GM10266 (cell line): ENCODE data around the gene SNCAIP.

ENCODE experiments used
- DNase-seq: peaks from one replicate; pipeline ENCODE4 v3.0.0; 2012; ENCODE audit errors: extremely low spot score
- CTCF ChIP-seq: IDR thresholded peaks from 2 replicates; pipeline ENCODE4 v1.5.1; 2012; ENCODE audit warnings: mild to moderate bottlenecking, low read depth; ENCODE audit not compliant: control insufficient read depth, insufficient read depth; ENCODE audit errors: missing control alignments

Gene SNCAIP

GRCh38 chr5:122435761-122436160, 123.7 kb downstream of the SNCAIP start:
- TF ChIP-seq CTCF, result no peak
- DNase-seq, result no peak

- DNase-seq, result no peak
Observed at GRCh38 chr5:122436615-122437014, 124.6 kb downstream of the SNCAIP start.

GRCh38 chr5:122439645-122440044, 127.6 kb downstream of the SNCAIP start:
- no peak for DNase-seq
- TF ChIP-seq CTCF, result no peak

More at GRCh38 chr5:122436615-122437014, 124.6 kb downstream of the SNCAIP start:
- TF ChIP-seq CTCF, result no peak

GRCh38 chr5:122442938-122443337, 130.9 kb downstream of the SNCAIP start:
- TF ChIP-seq CTCF, result no peak
- DNase-seq, result no peak

GRCh38 chr5:122444411-122444810, 132.4 kb downstream of the SNCAIP start:
- DNase-seq, result no peak
- TF ChIP-seq CTCF, result no peak

- DNase-seq, result no peak
- no peak for TF ChIP-seq CTCF
Observed at GRCh38 chr5:122445070-122445469, 133.0 kb downstream of the SNCAIP start.

- TF ChIP-seq CTCF, result no peak
- DNase-seq, result no peak
Observed at GRCh38 chr5:122447072-122447471, 135.0 kb downstream of the SNCAIP start.
